SJSA1 (cell line): ENCODE results near the gene WDR75. TPM values are rescaled to one million over a fixed set of nuclear protein-coding genes. Genes with fewer than 3 reads are reported as not detected.

ENCODE experiments used
- DNase-seq, 2 experiments: peaks; one replicate each; pipeline ENCODE4 v3.0.0-alpha.2; 2015 to 2020; ENCODE audit warnings: low spot score in 2 of 2, low read depth in 1 of 2
- H3K27ac ChIP-seq: fragments of 250-450 bp; sonication (Bioruptor Pico); 2 replicates; pipeline ENCODE4 v1.5.1; 2020; ENCODE audit warnings: mild to moderate bottlenecking, moderate library complexity
- H3K27me3 ChIP-seq: fragments of 250-450 bp; sonication (Bioruptor Pico); replicated peaks from 2 replicates; pipeline ENCODE4 v1.5.1; 2020; ENCODE audit warnings: mild to moderate bottlenecking, moderate library complexity
- H3K36me3 ChIP-seq: fragments of 250-450 bp; sonication (Bioruptor Pico); 2 replicates; pipeline ENCODE4 v1.5.1; 2020; ENCODE audit warnings: mild to moderate bottlenecking
- H3K4me1 ChIP-seq: fragments of 250-450 bp; sonication (Bioruptor Pico); replicated peaks from 2 replicates; pipeline ENCODE4 v1.6.1; 2021; ENCODE audit warnings: mild to moderate bottlenecking
- H3K4me3 ChIP-seq: fragments of 250-450 bp; sonication (Bioruptor Pico); 2 replicates; pipeline ENCODE4 v1.5.1; 2020; ENCODE audit warnings: mild to moderate bottlenecking
- H3K9me3 ChIP-seq: fragments of 250-450 bp; sonication (Bioruptor Pico); replicated peaks from 2 replicates; pipeline ENCODE4 v1.5.1; 2020; ENCODE audit warnings: mild to moderate bottlenecking
- total RNA-seq: library from RNA; depleted of rRNA; stranded (reverse); fragments of >200 nt; shearing (Covaris generic); gene quantifications from 2 replicates; pipeline ENCODE4 v1.2.3, GENCODE V29; 2014; rRNA removed

Gene WDR75
- 40.4 and 54.7 TPM in 2 replicates for total RNA-seq

DNA sequence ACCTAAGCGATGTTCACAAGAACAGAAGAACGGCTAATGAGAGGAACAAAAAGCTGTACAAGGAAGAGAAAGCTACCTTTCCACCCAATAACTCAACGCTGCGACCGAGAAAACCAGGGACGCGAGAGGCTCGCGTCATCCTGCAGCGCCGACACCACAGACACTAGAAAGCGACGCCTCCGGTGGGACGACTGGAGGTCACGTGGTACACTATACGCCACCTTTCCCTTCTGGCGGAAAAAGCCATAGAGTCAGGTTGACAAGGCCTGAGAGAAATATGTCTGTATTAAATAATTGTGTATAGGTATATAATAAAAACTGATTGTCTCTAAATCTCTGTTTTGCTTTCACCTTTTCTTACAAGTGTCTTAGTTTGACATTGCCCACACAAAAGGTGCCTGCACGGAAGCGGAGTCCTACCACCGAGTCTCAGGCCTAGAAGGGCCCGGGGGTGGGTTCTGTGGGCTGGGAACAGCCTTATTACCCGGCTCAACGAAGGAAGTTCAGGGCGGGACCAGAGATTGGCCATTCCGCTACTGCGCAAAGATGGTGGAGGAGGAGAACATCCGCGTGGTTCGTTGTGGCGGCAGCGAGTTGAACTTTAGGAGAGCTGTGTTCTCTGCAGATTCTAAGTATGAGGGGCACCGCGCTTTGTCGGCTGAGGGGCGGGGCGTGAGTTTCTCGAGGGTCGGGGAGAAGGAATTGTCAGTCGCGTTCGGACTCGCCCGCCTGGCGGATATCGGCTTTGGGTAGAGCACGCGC lies at the start of gene WDR75:
WDR75 (plus strand) TSS at position 528 of the 762 bp plus-strand sequence; CDS start at position 547, 19 bp downstream.
- H3K9me3 ChIP-seq, result no peaks in the 10 kb centered on the region
- DNase-seq, result peak; percentile 93 to 98
- peak within 1 kb of the TSS; percentile 76 for H3K27ac ChIP-seq
- 0 out of 2 replicates have a peak, but pooled peaks cover 3% of the 10 kb centered on the region for H3K4me1 ChIP-seq
- H3K27me3 ChIP-seq, result no peaks in the 10 kb centered on the region
- H3K36me3 ChIP-seq, result peaks cover 15% of the 10 kb centered on the region
- H3K4me3 ChIP-seq, result peak within 1 kb of the TSS; percentile 65

DNA sequence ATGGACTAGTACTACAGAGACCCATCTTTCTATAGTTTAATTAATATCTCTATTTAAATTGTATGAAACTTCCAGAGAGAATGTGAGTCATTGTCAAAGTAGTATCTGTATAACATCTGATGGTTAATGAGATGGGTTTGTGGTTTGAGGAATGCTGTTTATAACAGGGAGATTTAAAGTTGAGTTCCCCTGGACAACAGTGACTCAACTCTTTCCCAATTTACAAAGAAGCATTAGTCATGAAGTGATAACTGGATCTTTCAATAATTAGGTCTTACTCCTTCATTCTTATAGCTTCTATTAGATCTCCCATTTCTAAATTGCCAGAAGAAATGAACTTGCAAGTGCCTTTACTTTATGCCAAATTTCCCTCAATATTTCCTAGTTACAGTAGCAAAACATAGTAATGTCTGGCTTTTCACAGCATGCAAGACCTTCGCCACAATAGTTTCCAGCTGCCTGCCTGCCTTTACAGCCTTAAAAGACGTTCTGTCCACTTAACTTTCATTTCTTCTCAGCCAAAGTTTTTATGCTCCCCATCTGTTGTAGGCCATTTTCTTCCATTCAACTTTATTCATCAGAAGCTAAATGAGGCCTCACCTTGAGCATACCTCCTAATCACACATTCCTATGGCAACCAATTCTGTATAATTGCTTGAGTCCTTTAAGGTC lies 47.7 kb upstream of the WDR75 start:
- H3K27me3 ChIP-seq, result no peaks in the 10 kb centered on the region
- DNase-seq, result peak in 1 of 2 experiments; percentile 88
- peaks cover 22% of the 10 kb centered on the region for H3K4me1 ChIP-seq
- H3K9me3 ChIP-seq, result no peaks in the 10 kb centered on the region
- no peaks in the 10 kb centered on the region for H3K36me3 ChIP-seq
- peak overlapping the region; percentile 59 for H3K27ac ChIP-seq
- H3K4me3 ChIP-seq, result no peak overlapping the region

DNA sequence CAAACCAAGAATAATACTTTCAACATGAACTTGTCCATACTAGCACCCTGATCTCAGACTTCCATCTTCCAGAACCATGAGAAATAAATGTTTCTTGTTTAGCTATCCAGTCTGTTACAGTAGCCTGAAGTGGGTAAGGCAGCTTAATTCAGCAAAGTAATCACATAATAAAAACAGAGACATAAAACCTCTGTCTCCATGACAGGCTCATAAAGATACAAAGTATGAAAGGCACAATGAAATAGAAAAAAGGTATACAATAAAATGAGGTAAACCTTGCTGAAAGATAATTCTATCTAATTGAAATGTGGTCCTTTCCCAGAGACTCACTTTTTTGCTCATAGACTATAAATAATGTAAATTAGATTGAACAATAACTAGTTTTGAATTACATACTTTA lies 46.7 kb upstream of the WDR75 start:
- Histone ChIP-seq H3K36me3 (no peaks in the 10 kb centered on the region), H3K27me3 (no peaks in the 10 kb centered on the region), H3K27ac (peak overlapping the region; percentile 59), H3K9me3 (no peaks in the 10 kb centered on the region), H3K4me1 (peaks cover 22% of the 10 kb centered on the region), H3K4me3 (no peak overlapping the region)
- DNase-seq, result no peak

DNA sequence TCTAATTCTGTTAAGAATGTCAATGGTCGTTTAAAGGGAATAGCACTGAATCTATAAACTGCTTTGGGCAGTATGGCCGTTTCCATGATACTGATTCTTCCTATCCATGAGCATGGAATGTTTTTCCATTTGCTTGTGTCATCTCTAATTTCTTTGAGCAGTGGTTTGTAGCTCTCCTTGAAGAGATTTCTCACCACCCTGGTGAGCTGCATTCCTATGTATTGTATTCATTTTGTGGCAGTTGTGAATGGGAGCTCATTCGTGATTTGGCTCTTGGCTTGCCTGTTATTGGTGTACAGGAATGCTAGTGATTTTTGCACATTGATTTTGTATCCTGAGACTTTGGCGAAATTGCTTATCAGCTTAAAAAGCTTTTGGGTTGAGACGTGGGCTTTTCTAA lies 38.3 kb upstream of the WDR75 start:
- Histone ChIP-seq H3K9me3 (no peaks in the 10 kb centered on the region; the same call in 1 of the 2 replicates), H3K27ac (peak overlapping the region; percentile 30; the same call in 1 of the 2 replicates), H3K4me3 (no peak overlapping the region), H3K27me3 (no peaks in the 10 kb centered on the region), H3K36me3 (no peaks in the 10 kb centered on the region), H3K4me1 (peaks cover 25% of the 10 kb centered on the region)
- peak in 1 of 2 experiments; percentile 48 for DNase-seq

DNA sequence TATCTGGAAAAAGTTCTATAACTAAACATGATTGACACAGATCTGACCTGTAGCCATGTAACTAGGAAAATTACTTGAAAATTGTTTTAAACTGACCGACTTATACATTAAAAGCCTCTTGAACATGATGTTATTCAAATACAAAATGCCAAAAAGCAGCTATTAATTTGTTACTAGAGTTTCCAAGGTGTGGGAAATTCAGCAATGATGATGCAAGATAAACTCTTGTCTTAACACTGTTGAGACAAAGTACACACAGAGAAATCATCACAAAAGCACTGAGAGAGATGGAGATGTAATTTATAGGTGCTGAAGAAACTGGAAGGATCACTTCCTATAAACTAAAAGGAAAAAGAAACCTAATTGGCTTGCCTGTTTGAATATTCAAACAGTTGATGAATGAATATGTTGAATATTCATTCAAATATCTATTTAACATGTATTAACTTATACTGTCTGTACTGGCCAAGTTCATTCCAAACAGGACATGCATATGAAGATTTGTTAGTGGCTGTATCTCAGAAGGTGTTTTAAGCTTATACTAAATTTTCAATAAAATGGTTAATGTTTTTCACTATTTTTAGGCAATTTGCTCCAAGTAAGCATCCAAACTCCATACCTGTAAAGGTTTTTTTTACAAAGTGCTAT lies 34.6 kb upstream of the WDR75 start:
- Histone ChIP-seq H3K27ac (peak overlapping the region; percentile 73), H3K4me1 (peaks cover 49% of the 10 kb centered on the region), H3K36me3 (no peaks in the 10 kb centered on the region), H3K9me3 (no peaks in the 10 kb centered on the region; the same call in 1 of the 2 replicates), H3K4me3 (no peak overlapping the region), H3K27me3 (no peaks in the 10 kb centered on the region)
- peak in 1 of 2 experiments; percentile 12 for DNase-seq

DNA sequence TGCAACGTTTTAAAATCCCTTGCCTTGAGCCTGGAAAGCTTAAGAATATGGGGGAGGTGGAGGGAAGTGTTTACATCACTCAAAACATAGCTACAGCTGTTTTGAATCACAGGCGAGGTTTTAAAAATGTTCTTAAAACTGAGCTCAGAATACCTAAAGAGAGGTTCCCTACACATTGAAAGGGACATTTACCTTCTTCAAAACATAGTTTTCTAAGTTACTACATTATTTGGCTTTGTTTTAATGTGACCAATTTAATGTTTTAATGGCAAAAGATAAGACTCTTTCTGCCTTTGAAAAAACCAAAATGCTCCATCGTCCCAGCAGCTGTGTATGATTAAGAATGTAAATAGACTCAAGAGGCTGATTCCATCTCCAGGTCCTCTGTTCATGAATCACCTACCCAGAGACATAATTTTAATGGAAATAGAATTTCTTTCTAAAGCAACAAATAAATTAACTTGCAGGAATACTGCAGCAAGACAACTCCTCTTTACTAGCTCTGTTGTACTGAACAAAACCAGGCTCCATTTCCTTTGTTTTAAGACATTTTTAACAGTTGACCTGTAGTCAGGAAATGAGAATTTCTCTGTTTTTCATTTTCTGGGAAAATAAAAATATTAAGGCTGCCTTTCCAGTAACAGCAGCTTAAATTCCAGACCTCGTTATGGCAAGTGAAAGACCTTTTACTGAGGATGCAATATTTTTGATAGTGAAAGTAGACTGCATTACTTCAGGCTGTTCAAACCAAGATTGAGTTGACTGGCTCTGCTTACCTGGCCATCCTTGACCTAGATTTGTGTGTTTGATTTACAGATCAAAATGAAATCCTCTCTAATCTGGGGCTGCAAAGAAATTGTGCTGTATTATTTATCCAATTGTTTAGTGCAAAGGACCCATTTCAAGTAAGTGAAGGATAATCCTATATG lies 33.7 kb upstream of the WDR75 start:
- peak overlapping the region; percentile 10 for H3K4me3 ChIP-seq
- peak in 1 of 2 experiments; percentile 85 for DNase-seq

DNA sequence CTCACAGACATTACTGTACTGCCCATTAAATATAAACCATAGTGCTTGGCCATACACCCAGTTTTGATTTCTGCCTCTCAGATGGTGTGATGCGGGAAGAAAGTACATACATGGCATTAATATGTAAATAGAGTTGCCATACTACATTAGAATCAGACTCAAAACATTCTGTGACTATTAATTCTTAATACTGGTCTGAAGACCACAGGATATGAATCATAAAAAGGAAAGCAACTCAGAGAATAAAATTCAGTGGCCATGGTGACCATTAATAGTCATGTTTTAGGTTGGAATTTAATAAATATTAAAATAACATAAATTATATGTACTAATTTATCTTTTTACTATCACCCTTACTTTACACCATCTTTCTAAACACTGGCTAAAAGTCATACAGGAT lies 33.0 kb upstream of the WDR75 start:
- Histone ChIP-seq H3K27ac (peak overlapping the region; percentile 73), H3K36me3 (no peaks in the 10 kb centered on the region), H3K27me3 (no peaks in the 10 kb centered on the region), H3K4me1 (peaks cover 51% of the 10 kb centered on the region), H3K4me3 (no peak overlapping the region), H3K9me3 (no peaks in the 10 kb centered on the region)
- DNase-seq, result no peak

More for the DNA sequence above, 33.7 kb upstream of the WDR75 start:
- H3K4me1 ChIP-seq, result peaks cover 57% of the 10 kb centered on the region
- no peaks in the 10 kb centered on the region for H3K36me3 ChIP-seq
- no peaks in the 10 kb centered on the region; the same call in 1 of the 2 replicates for H3K9me3 ChIP-seq
- H3K27me3 ChIP-seq, result no peaks in the 10 kb centered on the region
- H3K27ac ChIP-seq, result peak overlapping the region; percentile 73

DNA sequence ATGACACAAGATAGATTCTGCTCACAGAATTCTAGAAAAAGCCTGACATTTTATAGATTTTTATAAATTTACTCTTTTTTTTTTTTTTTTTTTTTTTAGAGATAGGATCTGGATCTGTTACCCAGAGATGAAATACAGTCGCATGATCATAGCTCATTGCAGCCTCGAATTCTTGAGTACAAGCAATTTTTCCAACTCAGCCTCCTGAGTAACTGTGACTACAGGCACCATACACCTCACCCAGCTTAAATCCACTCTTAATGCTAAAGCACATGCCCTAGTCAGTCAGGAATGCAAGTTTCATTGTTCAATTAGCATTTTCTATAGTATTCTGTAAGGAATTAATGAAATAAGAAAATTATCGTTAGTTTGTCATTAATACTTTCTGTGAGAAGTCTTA lies 32.1 kb upstream of the WDR75 start:
- H3K27me3 ChIP-seq, result no peaks in the 10 kb centered on the region
- no peak overlapping the region for H3K27ac ChIP-seq
- no peaks in the 10 kb centered on the region for H3K36me3 ChIP-seq
- H3K4me1 ChIP-seq, result peaks cover 49% of the 10 kb centered on the region
- DNase-seq, result no peak
- no peak overlapping the region for H3K4me3 ChIP-seq
- no peaks in the 10 kb centered on the region for H3K9me3 ChIP-seq

DNA sequence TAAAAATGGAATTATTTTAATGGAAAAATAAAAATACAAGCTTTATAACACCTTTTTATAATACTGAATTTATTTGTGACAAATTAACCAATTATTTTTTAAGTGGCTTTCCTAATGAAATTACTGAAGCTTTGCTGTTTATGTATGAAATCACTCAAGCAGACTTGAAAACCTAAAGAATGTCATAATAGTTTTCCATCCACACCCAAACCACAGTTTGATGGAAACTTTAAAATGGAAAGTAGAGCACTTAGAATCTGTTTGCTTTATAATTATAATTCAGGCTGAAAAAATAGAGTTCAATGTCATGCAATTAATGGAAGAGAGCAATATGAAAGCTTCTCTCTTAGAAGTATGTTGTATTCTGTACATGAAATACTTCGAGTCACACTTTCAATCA lies 31.6 kb upstream of the WDR75 start:
- no peak overlapping the region for H3K27ac ChIP-seq
- H3K4me1 ChIP-seq, result peaks cover 49% of the 10 kb centered on the region
- H3K9me3 ChIP-seq, result no peaks in the 10 kb centered on the region
- H3K27me3 ChIP-seq, result no peaks in the 10 kb centered on the region
- no peak for DNase-seq
- H3K36me3 ChIP-seq, result no peaks in the 10 kb centered on the region
- no peak overlapping the region for H3K4me3 ChIP-seq

DNA sequence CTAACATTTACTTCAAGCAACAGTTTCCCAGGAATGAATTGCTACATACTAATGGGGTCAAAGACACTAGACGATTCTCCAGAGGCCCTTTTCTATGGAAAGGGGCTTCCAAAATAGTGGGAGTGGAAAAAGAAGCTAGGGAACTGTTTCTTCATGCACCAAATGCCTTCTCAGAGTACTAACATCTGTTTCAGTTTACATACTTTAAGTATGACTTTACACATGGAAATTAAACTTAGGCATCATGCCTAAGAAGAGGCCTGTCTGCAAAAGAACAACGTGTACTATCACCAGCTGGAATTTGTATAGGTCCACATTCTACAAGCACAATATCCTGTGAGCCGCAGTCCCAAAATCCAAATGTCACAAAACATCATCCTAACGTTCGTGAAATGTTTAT lies 29.4 kb upstream of the WDR75 start:
- DNase-seq, result peak in 1 of 2 experiments; percentile 83
- H3K4me3 ChIP-seq, result no peak overlapping the region

DNA sequence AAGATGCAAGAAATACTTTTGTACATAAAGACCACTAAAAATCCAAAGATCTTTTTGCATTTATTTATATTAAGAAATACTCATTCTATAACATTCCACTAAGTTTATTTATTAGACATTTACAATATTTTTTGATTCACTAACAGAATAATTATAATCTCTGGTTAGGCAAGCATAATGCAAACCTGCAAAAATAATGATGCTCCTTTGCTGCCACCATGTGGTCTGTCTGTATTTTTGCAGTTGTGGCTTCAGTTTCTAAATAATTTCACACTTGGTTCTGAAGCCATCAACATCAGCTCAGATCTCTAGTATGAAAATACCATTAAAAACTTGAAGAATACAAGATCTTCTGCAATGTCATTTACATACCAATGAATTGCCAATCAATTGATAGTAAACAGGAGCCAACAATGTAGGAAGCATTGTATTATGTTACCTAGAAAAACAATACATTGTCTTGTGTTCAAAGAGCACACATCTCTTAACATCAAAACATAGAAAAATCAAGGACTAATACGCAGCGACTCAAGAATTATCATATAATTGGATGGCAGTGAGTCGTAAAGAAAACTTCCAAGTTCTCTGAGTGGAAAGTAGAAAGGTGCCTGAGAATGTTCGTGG lies 28.8 kb upstream of the WDR75 start:
- H3K36me3 ChIP-seq, result no peaks in the 10 kb centered on the region
- H3K27ac ChIP-seq, result peak overlapping the region; percentile 78
- H3K9me3 ChIP-seq, result no peaks in the 10 kb centered on the region
- no peak overlapping the region for H3K4me3 ChIP-seq
- peaks cover 39% of the 10 kb centered on the region for H3K4me1 ChIP-seq
- H3K27me3 ChIP-seq, result no peaks in the 10 kb centered on the region
- DNase-seq, result no peak

More for the DNA sequence above, 29.4 kb upstream of the WDR75 start:
- no peaks in the 10 kb centered on the region for H3K9me3 ChIP-seq
- peaks cover 44% of the 10 kb centered on the region for H3K4me1 ChIP-seq
- H3K36me3 ChIP-seq, result no peaks in the 10 kb centered on the region
- no peaks in the 10 kb centered on the region for H3K27me3 ChIP-seq
- peak overlapping the region; percentile 78 for H3K27ac ChIP-seq

DNA sequence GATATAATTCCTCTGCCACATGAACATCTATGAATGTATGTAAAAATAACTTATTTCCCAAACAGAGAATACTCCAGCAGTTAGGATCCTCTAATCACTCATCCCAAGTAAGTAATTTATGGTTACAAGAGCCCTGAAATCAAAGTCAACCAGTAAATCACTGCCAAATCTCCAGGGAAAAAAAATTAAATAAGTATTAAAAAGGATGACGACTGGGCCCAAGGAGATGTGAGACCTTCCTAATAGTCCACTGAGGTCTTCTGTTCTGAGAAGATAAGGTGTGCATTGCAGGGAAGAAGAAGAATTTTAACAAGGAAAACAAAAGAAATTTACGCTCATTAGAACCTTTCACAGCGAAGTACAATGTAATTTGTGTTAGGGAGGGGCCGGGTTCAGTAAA lies 28.0 kb upstream of the WDR75 start:
- H3K27me3 ChIP-seq, result no peaks in the 10 kb centered on the region
- H3K27ac ChIP-seq, result no peak overlapping the region
- H3K36me3 ChIP-seq, result no peaks in the 10 kb centered on the region
- H3K4me3 ChIP-seq, result no peak overlapping the region
- H3K4me1 ChIP-seq, result peaks cover 31% of the 10 kb centered on the region
- H3K9me3 ChIP-seq, result no peaks in the 10 kb centered on the region
- DNase-seq, result no peak
